ENCODE data around the gene GPBAR1. TPM values are rescaled to one million over a fixed set of nuclear protein-coding genes. Genes with fewer than 3 reads are reported as not detected.
A peak's percentile ranks its signal among the peaks of the same experiment; 100 is the strongest.

The GPBAR1 gene
- total and polyA plus RNA-seq, 2 experiments from 2014 or later: 0.44 TPM; not detected in 1

DNA sequence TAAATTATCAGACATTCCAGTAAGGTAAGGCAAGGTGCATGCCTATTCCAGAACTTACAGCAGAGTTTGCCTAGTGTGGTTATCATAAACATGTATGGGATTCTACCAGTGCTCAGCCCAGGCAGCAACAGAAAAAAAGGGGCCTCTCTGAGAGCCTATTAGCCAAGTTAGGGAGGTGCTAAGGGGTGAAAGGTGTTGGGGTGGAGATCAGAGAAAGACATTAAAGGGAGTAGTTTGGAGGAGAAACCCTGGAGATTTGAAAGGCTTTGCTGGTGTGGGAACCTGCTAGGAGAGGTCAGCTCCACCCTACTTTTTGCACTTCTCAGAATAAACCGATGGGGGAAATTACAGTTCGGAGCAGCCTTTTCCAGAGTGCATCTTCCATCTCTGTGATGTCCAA is 40.9 kb upstream of the GPBAR1 start:
- H3F3A ChIP-seq (replicated peaks; ENCODE audit: low read depth): peaks cover 3% of the 10 kb centered on the region; the same call in 1 of the 2 replicates
- Mint-ChIP-seq H3K27me3 (ENCODE audit: insufficient read depth, low read depth, poor library complexity) (peaks cover 13% of the 10 kb centered on the region), H3K27ac (peak overlapping the region; percentile 49; the same call in 1 of the 2 replicates), H3K4me1 (peaks cover 28% of the 10 kb centered on the region), H3K9me3 (no peaks in the 10 kb centered on the region), H3K36me3 (ENCODE audit: low read depth) (peaks cover 31% of the 10 kb centered on the region), H3K4me3 (no peak overlapping the region; the same call in 2 of the 3 replicates)
- no peaks in the 10 kb centered on the region for H3K9me2 ChIP-seq (ENCODE audit: insufficient read depth)
- peak overlapping the region; percentile 55; the same call in 1 of the 2 replicates for H3K27ac ChIP-seq (ENCODE audit: low read depth)
- peaks cover 37% of the 10 kb centered on the region for H3K4me1 ChIP-seq (ENCODE audit: insufficient read depth)
- no peak overlapping the region for H2AFZ ChIP-seq
- 0 out of 2 replicates have a peak, but pooled peaks cover 14% of the 10 kb centered on the region for H3K36me3 ChIP-seq (ENCODE audit: insufficient read depth)
- DNase-seq (ENCODE audit: low spot score) (no peak), ATAC-seq (no peak)
- peak overlapping the region; percentile 37; the same call in 1 of the 2 replicates for H3K4me3 ChIP-seq
- no peaks in the 10 kb centered on the region for H3K27me3 ChIP-seq (ENCODE audit: insufficient read depth)
- TF ChIP-seq EZH2phosphoT487 (IDR thresholded peaks at IDR 0.05; ENCODE audit: unreplicated experiment) (no peak), EZH2 (IDR thresholded peaks at IDR 0.05; ENCODE audit: low read depth, unreplicated experiment) (no peak), STAT1 (IDR thresholded peaks at IDR 0.05; ENCODE audit: unreplicated experiment) (no peak), JUNB (IDR thresholded peaks at IDR 0.05; ENCODE audit: unreplicated experiment) (no peak), NANOG (IDR thresholded peaks at IDR 0.05; ENCODE audit: borderline replicate concordance) (no peak)
- H3K79me2 ChIP-seq (replicated peaks; ENCODE audit: insufficient read depth): peaks cover 77% of the 10 kb centered on the region
- peaks cover 63% of the 10 kb centered on the region for H4K20me1 ChIP-seq (replicated peaks; ENCODE audit: insufficient read depth)
- H3K4me2 ChIP-seq: peak overlapping the region; percentile 92

DNA sequence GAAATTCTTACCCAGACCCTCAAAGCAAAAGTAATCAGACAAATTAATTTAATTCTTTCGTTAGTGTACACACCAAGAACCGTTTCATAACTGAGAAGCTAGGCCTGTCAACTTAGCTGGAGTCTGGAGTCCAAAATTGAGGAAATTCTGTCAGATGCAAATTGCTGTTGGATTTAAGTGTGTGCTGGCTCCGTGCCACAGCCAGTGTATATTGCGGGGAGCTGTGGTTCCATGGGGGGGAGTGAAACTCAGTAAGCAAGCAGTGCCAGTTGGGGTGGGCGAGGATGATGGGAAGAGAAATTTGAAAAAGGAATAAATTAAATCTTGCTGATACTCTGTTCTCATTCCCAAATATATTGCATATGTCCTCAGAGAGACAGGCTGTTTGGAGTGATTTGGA is 39.8 kb upstream of the GPBAR1 start:
- H3K36me3 ChIP-seq (ENCODE audit: insufficient read depth): 0 out of 2 replicates have a peak, but pooled peaks cover 14% of the 10 kb centered on the region
- H4K20me1 ChIP-seq (replicated peaks; ENCODE audit: insufficient read depth): peaks cover 73% of the 10 kb centered on the region
- peaks cover 35% of the 10 kb centered on the region for H3K4me1 ChIP-seq (ENCODE audit: insufficient read depth)
- H3K27ac Mint-ChIP-seq: peak overlapping the region; percentile 42; the same call in 1 of the 2 replicates
- H3K4me1 Mint-ChIP-seq: peaks cover 26% of the 10 kb centered on the region
- H3K9me3 Mint-ChIP-seq: no peaks in the 10 kb centered on the region
- no peaks in the 10 kb centered on the region for H3K27me3 ChIP-seq (ENCODE audit: insufficient read depth)
- H3K79me2 ChIP-seq (replicated peaks; ENCODE audit: insufficient read depth): peaks cover 88% of the 10 kb centered on the region
- ATAC-seq (no peak), DNase-seq (ENCODE audit: low spot score) (no peak)
- H3F3A ChIP-seq (replicated peaks; ENCODE audit: low read depth): peaks cover 3% of the 10 kb centered on the region; the same call in 1 of the 2 replicates
- H3K27me3 Mint-ChIP-seq (ENCODE audit: insufficient read depth, low read depth, poor library complexity): peaks cover 13% of the 10 kb centered on the region
- no peaks in the 10 kb centered on the region for H3K9me2 ChIP-seq (ENCODE audit: insufficient read depth)
- no peak overlapping the region for H2AFZ ChIP-seq
- no peak overlapping the region for H3K4me3 Mint-ChIP-seq
- no peak overlapping the region for H3K4me3 ChIP-seq
- H3K4me2 ChIP-seq: no peak overlapping the region
- H3K27ac ChIP-seq (ENCODE audit: low read depth): no peak overlapping the region
- H3K36me3 Mint-ChIP-seq (ENCODE audit: low read depth): peaks cover 42% of the 10 kb centered on the region
- TF ChIP-seq, protein P1, sequence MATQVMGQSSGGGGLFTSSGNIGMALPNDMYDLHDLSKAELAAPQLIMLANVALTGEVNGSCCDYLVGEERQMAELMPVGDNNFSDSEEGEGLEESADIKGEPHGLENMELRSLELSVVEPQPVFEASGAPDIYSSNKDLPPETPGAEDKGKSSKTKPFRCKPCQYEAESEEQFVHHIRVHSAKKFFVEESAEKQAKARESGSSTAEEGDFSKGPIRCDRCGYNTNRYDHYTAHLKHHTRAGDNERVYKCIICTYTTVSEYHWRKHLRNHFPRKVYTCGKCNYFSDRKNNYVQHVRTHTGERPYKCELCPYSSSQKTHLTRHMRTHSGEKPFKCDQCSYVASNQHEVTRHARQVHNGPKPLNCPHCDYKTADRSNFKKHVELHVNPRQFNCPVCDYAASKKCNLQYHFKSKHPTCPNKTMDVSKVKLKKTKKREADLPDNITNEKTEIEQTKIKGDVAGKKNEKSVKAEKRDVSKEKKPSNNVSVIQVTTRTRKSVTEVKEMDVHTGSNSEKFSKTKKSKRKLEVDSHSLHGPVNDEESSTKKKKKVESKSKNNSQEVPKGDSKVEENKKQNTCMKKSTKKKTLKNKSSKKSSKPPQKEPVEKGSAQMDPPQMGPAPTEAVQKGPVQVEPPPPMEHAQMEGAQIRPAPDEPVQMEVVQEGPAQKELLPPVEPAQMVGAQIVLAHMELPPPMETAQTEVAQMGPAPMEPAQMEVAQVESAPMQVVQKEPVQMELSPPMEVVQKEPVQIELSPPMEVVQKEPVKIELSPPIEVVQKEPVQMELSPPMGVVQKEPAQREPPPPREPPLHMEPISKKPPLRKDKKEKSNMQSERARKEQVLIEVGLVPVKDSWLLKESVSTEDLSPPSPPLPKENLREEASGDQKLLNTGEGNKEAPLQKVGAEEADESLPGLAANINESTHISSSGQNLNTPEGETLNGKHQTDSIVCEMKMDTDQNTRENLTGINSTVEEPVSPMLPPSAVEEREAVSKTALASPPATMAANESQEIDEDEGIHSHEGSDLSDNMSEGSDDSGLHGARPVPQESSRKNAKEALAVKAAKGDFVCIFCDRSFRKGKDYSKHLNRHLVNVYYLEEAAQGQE (IDR thresholded peaks at IDR 0.05; ENCODE audit: unreplicated experiment): no peak
- no peak for TF ChIP-seq CTCF (conservative IDR thresholded peaks at IDR 0.05; ENCODE audit: low read depth in 2 of 2)
- TF ChIP-seq EZH2phosphoT487 (IDR thresholded peaks at IDR 0.05; ENCODE audit: unreplicated experiment): no peak
- no peak for TF ChIP-seq ZNF462 (CRISPR knock-in tag; IDR thresholded peaks at IDR 0.05)
- TF ChIP-seq, protein P2, sequence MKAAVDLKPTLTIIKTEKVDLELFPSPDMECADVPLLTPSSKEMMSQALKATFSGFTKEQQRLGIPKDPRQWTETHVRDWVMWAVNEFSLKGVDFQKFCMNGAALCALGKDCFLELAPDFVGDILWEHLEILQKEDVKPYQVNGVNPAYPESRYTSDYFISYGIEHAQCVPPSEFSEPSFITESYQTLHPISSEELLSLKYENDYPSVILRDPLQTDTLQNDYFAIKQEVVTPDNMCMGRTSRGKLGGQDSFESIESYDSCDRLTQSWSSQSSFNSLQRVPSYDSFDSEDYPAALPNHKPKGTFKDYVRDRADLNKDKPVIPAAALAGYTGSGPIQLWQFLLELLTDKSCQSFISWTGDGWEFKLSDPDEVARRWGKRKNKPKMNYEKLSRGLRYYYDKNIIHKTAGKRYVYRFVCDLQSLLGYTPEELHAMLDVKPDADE (IDR thresholded peaks at IDR 0.05): no peak
